A549 (cell line): ENCODE data around the gene MAGI1. TPM values are rescaled to one million over a fixed set of nuclear protein-coding genes. Genes with fewer than 3 reads are reported as not detected.

Source experiments
- ATAC-seq, 2 experiments: fragments of 200-7000 bp in 1 of 2; fragments of >200 bp in 1 of 2; cut with Nextera tagmentation in 1 of 2; cut with Tn5 transposase in 1 of 2; 3 replicates each; pipeline versions ENCODE4 v1.8.0 to v1.9.1; 2018 to 2020; ENCODE audit warnings: mild to moderate bottlenecking in 1 of 2, moderate library complexity in 1 of 2
- CTCF ChIA-PET: fragments of 300-600 bp; sonication (Branson Sonifier 250); formaldehyde crosslinking; extraction: SDS; loops from one replicate; lab custom pipeline; 2021; ENCODE audit warnings: antibody characterized with exemption, inconsistent platforms; lab: Yijun Ruan, JAX
- POLR2A ChIA-PET: fragments of 350-600 bp; formaldehyde crosslinking; extraction: SDS; loops from one replicate; lab custom pipeline; 2021; ENCODE audit warnings: antibody characterized with exemption, inconsistent platforms; lab: Yijun Ruan, JAX
- DNase-seq, 2 experiments: peaks; one replicate each; pipeline versions ENCODE4 v3.0.0 to v3.0.0-alpha.2; 2011 to 2016; ENCODE audit warnings: low read depth in 1 of 2, low spot score in 1 of 2
- FAIRE-seq: peaks from 2 replicates; lab custom pipeline; 2011; peaks lifted over from hg19 to GRCh38; lab: Jason Lieb, UNC
- H3K27ac ChIP-seq, 2 experiments: fragments of >200 bp; sonication (Bioruptor Twin); formaldehyde crosslinking; 3 replicates each; pipeline ENCODE4 v1.5.1; 2016 to 2017
- H3K4me1 ChIP-seq: fragments of >200 bp; sonication (Bioruptor Twin); formaldehyde crosslinking; 3 replicates; pipeline ENCODE4 v1.6.1; 2016
- H3K4me2 ChIP-seq: fragments of >200 bp; sonication (Bioruptor Twin); formaldehyde crosslinking; 3 replicates; pipeline ENCODE4 v1.6.1; 2016
- H3K4me3 ChIP-seq: fragments of >200 bp; sonication (Bioruptor Twin); formaldehyde crosslinking; 3 replicates; pipeline ENCODE4 v1.5.1; 2016
- H3K9me3 ChIP-seq: fragments of >200 bp; sonication (Bioruptor Twin); formaldehyde crosslinking; 3 replicates; pipeline ENCODE4 v1.6.1; 2016
- BCL3 ChIP-seq: fragments of >200 bp; sonication (Bioruptor Twin); formaldehyde crosslinking; IDR thresholded peaks from 3 replicates; pipeline ENCODE4 v1.6.1; 2016
- CTCF ChIP-seq: fragments of >200 bp; sonication (Bioruptor Twin); formaldehyde crosslinking; IDR thresholded peaks from 3 replicates; pipeline ENCODE4 v1.5.1; 2016
- EP300 ChIP-seq, 2 experiments: fragments of >200 bp; sonication (Bioruptor Twin); formaldehyde crosslinking; IDR thresholded peaks; 2 replicates in 1 of 2; 3 replicates in 1 of 2; pipeline ENCODE4 v1.6.1; 2016 to 2017
- FOSL2 ChIP-seq, 2 experiments: fragments of 450-650 bp in 1 of 2; fragments of >200 bp in 1 of 2; sonication (Bioruptor Twin) in 1 of 2; formaldehyde crosslinking; IDR thresholded peaks; 2 replicates each; pipeline versions ENCODE4 v1.5.0 to v1.6.1; 2016 to 2020; ENCODE audit warnings: mild to moderate bottlenecking in 1 of 2, moderate library complexity in 1 of 2
- GATA3 ChIP-seq: IDR thresholded peaks from 2 replicates; pipeline ENCODE4 v1.6.1; 2012; ENCODE audit warnings: borderline replicate concordance
- KDM1A ChIP-seq: fragments of 200-600 bp; sonication (generic); IDR thresholded peaks from 2 replicates; pipeline ENCODE4 v1.6.1; 2016; ENCODE audit warnings: low read depth, mild to moderate bottlenecking
- MAZ ChIP-seq: fragments of 150-350 bp; IDR thresholded peaks from 2 replicates; pipeline ENCODE4 v1.6.1; 2014; ENCODE audit warnings: antibody characterized with exemption, low read depth, low read length, borderline replicate concordance
- PBX3 ChIP-seq: IDR thresholded peaks from 2 replicates; pipeline ENCODE4 v1.6.1; 2012
- REST ChIP-seq: fragments of 200-600 bp; sonication (generic); IDR thresholded peaks from 2 replicates; pipeline ENCODE4 v1.6.1; 2016; ENCODE audit warnings: antibody characterized with exemption, mild to moderate bottlenecking, moderate library complexity
- RFX5 ChIP-seq: fragments of 450-650 bp; IDR thresholded peaks from 2 replicates; pipeline ENCODE4 v1.7.1; 2014; ENCODE audit warnings: antibody characterized with exemption, mild to moderate bottlenecking, moderate library complexity
- TFCP2L1 ChIP-seq: fragments of 250-450 bp; sonication (Bioruptor Pico); IDR thresholded peaks from 2 replicates; pipeline ENCODE4 v1.5.0; 2021; ENCODE audit warnings: mild to moderate bottlenecking
- ZSCAN20 ChIP-seq: fragments of 250-450 bp; sonication (Bioruptor Pico); IDR thresholded peaks from 2 replicates; pipeline ENCODE4 v1.8.0; 2022; ENCODE audit warnings: mild to moderate bottlenecking, moderate library complexity
- WGBS: methylation state at CpG from one replicate; pipeline ENCODE4 v1.1.6; 2017; ENCODE audit errors: missing lambda C conversion rate; 5-methylcytosine and 5-hydroxymethylcytosine counted together
- polyA plus RNA-seq, 4 experiments: library from polyadenylated mRNA; depleted of rRNA in 3 of 4; stranded (reverse); fragments of >200 nt; fragmentation: RNase III in 1 of 4; extraction: RNeasy Plus Mini Kit Qiagen cat#74134 plus additional on column Dnase treatment in 1 of 4; gene quantifications; 2 replicates in 3 of 4; 3 replicates in 1 of 4; pipeline ENCODE4 v1.2.3, GENCODE V29; 2011 to 2017
- TF ChIP-seq, protein P1 (sequence below): fragments of 450-650 bp; IDR thresholded peaks from 2 replicates; pipeline ENCODE4 v1.6.1; 2014; ENCODE audit warnings: antibody characterized with exemption
- TF ChIP-seq, protein P2 (sequence below): fragments of 250-450 bp; sonication (Bioruptor Pico); IDR thresholded peaks from 2 replicates; pipeline ENCODE4 v1.5.0; 2020; ENCODE audit warnings: low read depth, mild to moderate bottlenecking, moderate library complexity
- TF ChIP-seq, protein P3 (sequence below): fragments of 150-350 bp; IDR thresholded peaks from 2 replicates; pipeline ENCODE4 v1.6.1; 2014; ENCODE audit warnings: low read depth, mild to moderate bottlenecking, low read length

MAGI1 gene
- polyA plus RNA-seq, 2 of the 4 experiments (the other 2 are of a cell fraction): 4.7 to 6.6 TPM

GRCh38 chr3:65569845-65570405, 468.8 kb downstream of the MAGI1 start:
- POLR2A ChIA-PET: no interaction called here
- CTCF ChIA-PET: no interaction called here
- H3K9me3 ChIP-seq: no peaks in the 10 kb centered on the region
- DNase-seq (no peak), FAIRE-seq (no peak)
- no peak overlapping the region for H3K4me3 ChIP-seq
- H3K27ac ChIP-seq: no peak overlapping the region
- no peak overlapping the region for H3K4me2 ChIP-seq
- WGBS: 88% methylated on average over 3 of the region's 3 CpGs
- no peak for TF ChIP-seq ZSCAN20 (CRISPR knock-in tag)
- TF ChIP-seq, all 56 proteins: peak for 0
- peaks cover 3% of the 10 kb centered on the region; the same call in 1 of the 3 replicates for H3K4me1 ChIP-seq
- no peak for ATAC-seq

- TF ChIP-seq RFX5: no peak
- no peak for TF ChIP-seq PBX3
- no peak for TF ChIP-seq MAZ
- TF ChIP-seq, protein P1, sequence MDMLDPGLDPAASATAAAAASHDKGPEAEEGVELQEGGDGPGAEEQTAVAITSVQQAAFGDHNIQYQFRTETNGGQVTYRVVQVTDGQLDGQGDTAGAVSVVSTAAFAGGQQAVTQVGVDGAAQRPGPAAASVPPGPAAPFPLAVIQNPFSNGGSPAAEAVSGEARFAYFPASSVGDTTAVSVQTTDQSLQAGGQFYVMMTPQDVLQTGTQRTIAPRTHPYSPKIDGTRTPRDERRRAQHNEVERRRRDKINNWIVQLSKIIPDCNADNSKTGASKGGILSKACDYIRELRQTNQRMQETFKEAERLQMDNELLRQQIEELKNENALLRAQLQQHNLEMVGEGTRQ: no peak
- no peak for TF ChIP-seq BCL3
- no peak for TF ChIP-seq ZSCAN20 (CRISPR knock-in tag)
- TF ChIP-seq EP300 (IDR thresholded peaks at IDR 0.05): no peak
- TF ChIP-seq FOSL2 (IDR thresholded peaks at IDR 0.05): no peak
- TF ChIP-seq FOSL2 (CRISPR knock-in tag; IDR thresholded peaks at IDR 0.05): no peak
- no peak for TF ChIP-seq REST
- TF ChIP-seq, protein P2, sequence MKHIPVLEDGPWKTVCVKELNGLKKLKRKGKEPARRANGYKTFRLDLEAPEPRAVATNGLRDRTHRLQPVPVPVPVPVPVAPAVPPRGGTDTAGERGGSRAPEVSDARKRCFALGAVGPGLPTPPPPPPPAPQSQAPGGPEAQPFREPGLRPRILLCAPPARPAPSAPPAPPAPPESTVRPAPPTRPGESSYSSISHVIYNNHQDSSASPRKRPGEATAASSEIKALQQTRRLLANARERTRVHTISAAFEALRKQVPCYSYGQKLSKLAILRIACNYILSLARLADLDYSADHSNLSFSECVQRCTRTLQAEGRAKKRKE: no peak
- no peak for TF ChIP-seq TFCP2L1 (CRISPR knock-in tag)
- TF ChIP-seq, protein P3, sequence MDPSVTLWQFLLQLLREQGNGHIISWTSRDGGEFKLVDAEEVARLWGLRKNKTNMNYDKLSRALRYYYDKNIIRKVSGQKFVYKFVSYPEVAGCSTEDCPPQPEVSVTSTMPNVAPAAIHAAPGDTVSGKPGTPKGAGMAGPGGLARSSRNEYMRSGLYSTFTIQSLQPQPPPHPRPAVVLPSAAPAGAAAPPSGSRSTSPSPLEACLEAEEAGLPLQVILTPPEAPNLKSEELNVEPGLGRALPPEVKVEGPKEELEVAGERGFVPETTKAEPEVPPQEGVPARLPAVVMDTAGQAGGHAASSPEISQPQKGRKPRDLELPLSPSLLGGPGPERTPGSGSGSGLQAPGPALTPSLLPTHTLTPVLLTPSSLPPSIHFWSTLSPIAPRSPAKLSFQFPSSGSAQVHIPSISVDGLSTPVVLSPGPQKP: no peak
- no peak for TF ChIP-seq CTCF
- TF ChIP-seq GATA3: no peak
- TF ChIP-seq KDM1A: no peak
- CTCF ChIA-PET: no interaction called here
- WGBS: 90% methylated on average over 1 of the region's 1 CpG
- H3K9me3 ChIP-seq: no peaks in the 10 kb centered on the region
- H3K4me3 ChIP-seq: no peak overlapping the region
- no peak for FAIRE-seq
- no peak for ATAC-seq
- H3K4me1 ChIP-seq: no peaks in the 10 kb centered on the region
- no peak for DNase-seq
- no peak overlapping the region for H3K27ac ChIP-seq
- no peak overlapping the region for H3K4me2 ChIP-seq
- POLR2A ChIA-PET: no interaction called here
Observed at GRCh38 chr3:65569129-65569528, 469.6 kb downstream of the MAGI1 start.
